ENCODE measurements around the gene LRBA. TPM values are rescaled to one million over a fixed set of nuclear protein-coding genes. Genes with fewer than 3 reads are reported as not detected.

The LRBA gene
- total and polyA plus RNA-seq, 5 donors from 2014 or later = 23.0 to 95.3 (median 25.4) TPM

DNA sequence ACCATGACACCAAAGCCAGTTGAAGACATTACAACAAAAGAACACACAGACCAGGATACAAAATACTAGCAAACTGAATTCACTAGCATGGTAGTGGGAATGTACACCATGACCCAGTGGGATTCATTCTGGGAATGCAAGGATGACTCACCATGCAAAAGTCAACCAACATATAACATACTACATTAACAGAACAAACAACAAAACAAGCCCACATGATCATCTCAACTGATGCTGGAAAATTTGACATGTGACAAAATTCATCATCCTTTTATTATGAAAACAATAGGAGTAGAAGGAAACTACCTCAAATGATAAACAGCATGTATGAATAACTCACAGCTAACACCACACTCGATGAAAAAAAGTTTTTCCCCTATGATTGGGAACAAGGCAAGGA is 746.6 kb downstream of the LRBA start:
- Histone ChIP-seq H3K4me1 (ENCODE audit: control insufficient read depth, insufficient read depth, low read length, poor library complexity, severe bottlenecking) (no peaks in the 10 kb centered on the region), H3K27ac (ENCODE audit: insufficient read depth, low read length, poor library complexity, severe bottlenecking) (no peak overlapping the region), H3K4me3 (ENCODE audit: low read depth, low read length) (no peak overlapping the region), H3K27me3 (ENCODE audit: control insufficient read depth, insufficient read depth, low read length) (no peaks in the 10 kb centered on the region), H3K9me3 (ENCODE audit: control insufficient read depth in 2 of 2, low read length in 2 of 2) (no peaks in the 10 kb centered on the region), H3K36me3 (ENCODE audit: control insufficient read depth, insufficient read depth, low read length) (peaks cover 33% of the 10 kb centered on the region)
- Mint-ChIP-seq H3K9me3 (no peaks in the 10 kb centered on the region), H3K27ac (no peak overlapping the region), H3K27me3 (no peaks in the 10 kb centered on the region), H3K4me1 (peaks cover 0 to 13% (median 9%) of the 10 kb centered on the region in 4 donors), H3K4me3 (no peak overlapping the region), H3K36me3 (peaks cover 77% of the 10 kb centered on the region)
- no peak for DNase-seq
- ATAC-seq (ENCODE audit: low read depth in 2 of 2) = no peak

DNA sequence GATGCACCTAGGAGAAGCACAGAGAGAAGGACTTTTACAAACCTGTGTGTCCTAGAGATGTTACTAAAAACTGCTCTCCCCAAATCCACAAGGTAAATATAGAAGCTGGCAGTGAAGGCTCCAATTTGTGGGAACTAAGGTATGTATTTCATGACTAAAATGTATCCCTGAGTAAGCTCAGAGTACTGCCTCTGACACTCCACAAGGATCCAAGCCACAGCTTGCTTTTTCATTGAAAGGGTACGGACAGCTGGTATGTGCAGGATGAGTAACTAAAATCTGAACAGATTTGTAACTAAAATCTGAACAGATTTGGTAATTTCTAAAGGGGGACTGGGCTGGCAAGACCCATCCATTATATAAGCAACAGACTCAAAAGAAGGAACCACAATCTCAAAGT is 749.3 kb downstream of the LRBA start:
- H3K4me1 Mint-ChIP-seq = peaks cover 0 to 13% (median 7%) of the 10 kb centered on the region in 4 donors
- H3K4me3 Mint-ChIP-seq = no peak overlapping the region
- H3K27ac ChIP-seq (ENCODE audit: insufficient read depth, low read length, poor library complexity, severe bottlenecking) = no peak overlapping the region
- no peak overlapping the region for H3K27ac Mint-ChIP-seq
- H3K27me3 ChIP-seq (ENCODE audit: control insufficient read depth, insufficient read depth, low read length) = no peaks in the 10 kb centered on the region
- no peaks in the 10 kb centered on the region for H3K9me3 Mint-ChIP-seq
- DNase-seq (no peak), ATAC-seq (ENCODE audit: low read depth in 2 of 2) (no peak)
- H3K27me3 Mint-ChIP-seq = no peaks in the 10 kb centered on the region
- H3K4me3 ChIP-seq (ENCODE audit: low read depth, low read length) = no peak overlapping the region
- peaks cover 33% of the 10 kb centered on the region for H3K36me3 ChIP-seq (ENCODE audit: control insufficient read depth, insufficient read depth, low read length)
- H3K36me3 Mint-ChIP-seq = peaks cover 60% of the 10 kb centered on the region
- no peaks in the 10 kb centered on the region for H3K4me1 ChIP-seq (ENCODE audit: control insufficient read depth, insufficient read depth, low read length, poor library complexity, severe bottlenecking)
- no peaks in the 10 kb centered on the region for H3K9me3 ChIP-seq (ENCODE audit: control insufficient read depth in 2 of 2, low read length in 2 of 2)

DNA sequence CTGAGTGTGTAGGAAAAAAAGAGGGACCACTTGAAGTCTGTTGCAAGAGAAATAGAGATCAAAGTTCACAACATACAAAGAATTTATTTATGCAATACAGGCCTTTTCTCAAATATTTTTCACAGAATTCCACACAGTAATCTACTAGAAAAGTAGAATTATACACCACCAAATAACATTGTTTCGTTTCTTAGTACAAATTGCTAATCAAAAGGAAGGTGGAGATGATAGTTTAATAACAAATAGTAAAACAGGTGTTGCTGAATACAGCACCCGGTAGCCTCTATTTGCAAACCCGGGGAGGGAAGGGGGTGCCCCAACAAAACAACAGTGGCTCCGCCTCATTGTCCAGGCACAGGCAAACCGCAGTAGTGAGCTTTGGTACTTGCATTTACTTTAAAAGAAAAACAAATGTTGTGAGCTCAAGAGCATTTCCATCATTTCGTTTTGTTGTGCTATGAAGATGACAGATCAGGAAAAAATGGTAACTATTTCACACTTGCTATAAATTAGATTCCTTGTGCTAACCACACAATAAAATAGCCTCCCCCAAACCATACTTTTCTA is 750.4 kb downstream of the LRBA start:
- H3K27me3 ChIP-seq (ENCODE audit: control insufficient read depth, insufficient read depth, low read length) = no peaks in the 10 kb centered on the region
- no peak for ATAC-seq (ENCODE audit: low read depth in 2 of 2)
- H3K27ac ChIP-seq (ENCODE audit: insufficient read depth, low read length, poor library complexity, severe bottlenecking) = no peak overlapping the region
- peaks cover 52% of the 10 kb centered on the region for H3K36me3 Mint-ChIP-seq
- DNase-seq = no peak
- peaks cover 0 to 11% (median 8%) of the 10 kb centered on the region in 4 donors for H3K4me1 Mint-ChIP-seq
- H3K27ac Mint-ChIP-seq = no peak overlapping the region
- no peaks in the 10 kb centered on the region for H3K9me3 Mint-ChIP-seq
- H3K9me3 ChIP-seq (ENCODE audit: control insufficient read depth in 2 of 2, low read length in 2 of 2) = no peaks in the 10 kb centered on the region
- H3K36me3 ChIP-seq (ENCODE audit: control insufficient read depth, insufficient read depth, low read length) = peaks cover 29% of the 10 kb centered on the region
- no peak overlapping the region for H3K4me3 Mint-ChIP-seq
- no peak overlapping the region for H3K4me3 ChIP-seq (ENCODE audit: low read depth, low read length)
- H3K27me3 Mint-ChIP-seq = no peaks in the 10 kb centered on the region
- H3K4me1 ChIP-seq (ENCODE audit: control insufficient read depth, insufficient read depth, low read length, poor library complexity, severe bottlenecking) = no peaks in the 10 kb centered on the region

DNA sequence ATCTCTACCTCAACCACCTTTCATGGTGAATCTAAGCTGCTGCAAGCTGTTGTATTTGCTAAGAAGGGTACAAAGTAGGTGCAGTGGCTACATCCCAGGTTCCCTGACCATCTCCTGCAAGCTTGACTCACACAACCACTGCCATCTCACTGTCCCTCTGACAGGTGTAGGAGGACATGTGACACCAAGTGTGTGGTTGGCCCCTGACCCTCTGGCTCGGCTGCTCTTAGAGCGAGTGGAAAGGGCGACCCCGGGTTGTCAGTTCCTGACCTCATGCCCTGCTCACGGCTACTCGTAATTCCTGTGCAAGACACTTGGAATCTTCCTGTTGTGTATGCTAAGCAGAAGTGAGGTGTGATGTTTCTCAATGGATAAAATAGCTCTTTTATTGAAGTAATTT is 752.5 kb downstream of the LRBA start:
- H3K27ac ChIP-seq (ENCODE audit: insufficient read depth, low read length, poor library complexity, severe bottlenecking) = no peak overlapping the region
- no peaks in the 10 kb centered on the region for H3K4me1 ChIP-seq (ENCODE audit: control insufficient read depth, insufficient read depth, low read length, poor library complexity, severe bottlenecking)
- peaks cover 0 to 11% (median 1%) of the 10 kb centered on the region in 4 donors for H3K4me1 Mint-ChIP-seq
- H3K27me3 Mint-ChIP-seq = no peaks in the 10 kb centered on the region
- ATAC-seq (ENCODE audit: low read depth in 2 of 2) (no peak), DNase-seq (no peak)
- H3K27ac Mint-ChIP-seq = peak overlapping the region in 2 of 3 donors; percentile 4 to 44
- H3K27me3 ChIP-seq (ENCODE audit: control insufficient read depth, insufficient read depth, low read length) = no peaks in the 10 kb centered on the region
- no peak overlapping the region for H3K4me3 ChIP-seq (ENCODE audit: low read depth, low read length)
- H3K36me3 Mint-ChIP-seq = peaks cover 41% of the 10 kb centered on the region
- no peaks in the 10 kb centered on the region for H3K9me3 ChIP-seq (ENCODE audit: control insufficient read depth in 2 of 2, low read length in 2 of 2)
- no peak overlapping the region for H3K4me3 Mint-ChIP-seq
- no peaks in the 10 kb centered on the region for H3K9me3 Mint-ChIP-seq
- H3K36me3 ChIP-seq (ENCODE audit: control insufficient read depth, insufficient read depth, low read length) = peaks cover 18% of the 10 kb centered on the region

DNA sequence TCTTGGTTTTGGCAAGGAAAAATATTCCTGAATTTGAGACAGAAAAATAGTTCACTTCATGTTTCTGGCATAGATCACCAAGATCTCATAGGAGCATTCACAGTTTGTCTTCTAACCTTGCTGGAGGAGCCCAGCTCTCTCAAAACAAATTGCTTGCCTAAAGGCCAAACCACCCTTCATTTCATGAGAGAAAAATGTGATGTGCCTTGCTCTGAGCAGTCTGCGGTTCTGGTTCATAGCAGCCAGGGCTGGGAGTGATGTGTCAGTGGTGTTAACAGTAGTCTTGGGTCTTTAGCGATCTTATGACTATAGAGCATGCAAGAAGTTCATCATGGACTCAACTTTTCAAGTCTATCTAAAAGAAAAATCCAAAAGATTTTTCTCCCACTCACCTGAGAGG is 753.5 kb downstream of the LRBA start:
- Mint-ChIP-seq H3K36me3 (peaks cover 32% of the 10 kb centered on the region), H3K9me3 (no peaks in the 10 kb centered on the region), H3K4me3 (no peak overlapping the region), H3K27ac (peak overlapping the region in 1 of 3 donors; percentile 62), H3K27me3 (no peaks in the 10 kb centered on the region), H3K4me1 (peaks cover 0 to 3% (median 0%) of the 10 kb centered on the region in 4 donors)
- Histone ChIP-seq H3K4me3 (ENCODE audit: low read depth, low read length) (no peak overlapping the region), H3K27ac (ENCODE audit: insufficient read depth, low read length, poor library complexity, severe bottlenecking) (no peak overlapping the region), H3K4me1 (ENCODE audit: control insufficient read depth, insufficient read depth, low read length, poor library complexity, severe bottlenecking) (no peaks in the 10 kb centered on the region), H3K9me3 (ENCODE audit: control insufficient read depth in 2 of 2, low read length in 2 of 2) (no peaks in the 10 kb centered on the region), H3K36me3 (ENCODE audit: control insufficient read depth, insufficient read depth, low read length) (peaks cover 18% of the 10 kb centered on the region), H3K27me3 (ENCODE audit: control insufficient read depth, insufficient read depth, low read length) (no peaks in the 10 kb centered on the region)
- ATAC-seq (ENCODE audit: low read depth in 2 of 2) (no peak), DNase-seq (no peak)

DNA sequence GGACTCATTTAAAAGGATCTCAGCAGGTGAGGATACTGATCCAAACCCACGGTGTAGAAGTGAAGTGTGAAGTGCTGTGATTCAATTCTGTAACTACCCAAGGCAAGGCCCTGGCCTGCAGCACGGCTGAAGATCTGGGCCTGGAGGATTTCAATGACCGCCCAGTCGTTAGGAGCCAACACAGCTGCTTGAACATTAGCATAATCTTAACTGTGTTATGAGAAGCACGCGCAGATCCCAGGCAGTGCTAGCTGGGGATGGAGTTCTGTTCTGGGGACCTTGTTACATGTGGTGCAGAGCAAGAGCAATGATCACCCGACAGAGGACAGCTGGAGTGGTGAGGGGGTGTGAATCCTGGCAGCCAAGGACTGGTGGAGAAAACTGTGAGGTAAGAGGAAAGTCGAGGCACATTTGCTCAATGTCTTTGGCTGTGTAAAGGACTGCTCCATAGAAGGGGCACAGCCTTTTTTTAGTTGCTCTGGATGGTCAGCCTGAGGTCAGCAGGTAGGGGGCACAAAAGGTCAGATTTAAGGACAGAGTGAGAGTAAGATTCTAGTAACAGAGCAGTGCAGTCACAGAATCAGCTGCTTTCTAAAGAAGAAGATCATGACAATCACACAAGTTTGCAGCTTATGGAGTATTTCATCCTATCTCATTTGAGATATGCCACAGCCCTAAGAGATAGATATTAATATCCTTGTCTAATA is 755.1 kb downstream of the LRBA start:
- H3K4me3 Mint-ChIP-seq = no peak overlapping the region

DNA sequence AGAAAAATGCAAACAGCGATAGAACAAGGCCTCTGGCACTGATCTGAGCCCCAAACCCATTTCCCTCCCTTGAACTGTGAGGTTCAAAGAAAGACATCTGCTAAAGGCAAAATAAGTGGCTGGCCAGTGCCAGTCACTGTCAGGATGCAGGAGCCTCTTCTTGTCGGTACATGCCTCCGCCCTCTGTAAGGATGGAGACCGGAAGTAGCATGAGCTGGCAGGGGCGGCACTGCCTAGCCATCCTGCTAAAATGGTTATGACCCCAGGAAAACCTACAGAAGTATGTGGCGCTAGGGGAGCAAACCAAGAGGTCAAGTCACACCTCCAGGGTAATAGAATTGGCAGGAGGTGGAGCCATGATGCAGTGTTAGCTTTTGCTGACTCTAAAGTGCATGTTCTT is 756.5 kb downstream of the LRBA start:
- Histone ChIP-seq H3K9me3 (ENCODE audit: control insufficient read depth in 2 of 2, low read length in 2 of 2) (no peaks in the 10 kb centered on the region), H3K4me1 (ENCODE audit: control insufficient read depth, insufficient read depth, low read length, poor library complexity, severe bottlenecking) (no peaks in the 10 kb centered on the region), H3K36me3 (ENCODE audit: control insufficient read depth, insufficient read depth, low read length) (no peaks in the 10 kb centered on the region), H3K27ac (ENCODE audit: insufficient read depth, low read length, poor library complexity, severe bottlenecking) (no peak overlapping the region), H3K4me3 (ENCODE audit: low read depth, low read length) (no peak overlapping the region), H3K27me3 (ENCODE audit: control insufficient read depth, insufficient read depth, low read length) (no peaks in the 10 kb centered on the region)
- Mint-ChIP-seq H3K36me3 (peaks cover 8% of the 10 kb centered on the region), H3K9me3 (no peaks in the 10 kb centered on the region), H3K4me3 (no peak overlapping the region), H3K27me3 (no peaks in the 10 kb centered on the region), H3K27ac (no peak overlapping the region), H3K4me1 (peaks cover 0 to 3% (median 0%) of the 10 kb centered on the region in 4 donors)
- DNase-seq (no peak), ATAC-seq (ENCODE audit: low read depth in 2 of 2) (no peak)

More for the DNA sequence above, 755.1 kb downstream of the LRBA start:
- H3K4me1 Mint-ChIP-seq = peaks cover 0 to 3% (median 0%) of the 10 kb centered on the region in 4 donors
- H3K27ac Mint-ChIP-seq = peak overlapping the region in 2 of 3 donors; percentile 31 to 45
- H3K4me1 ChIP-seq (ENCODE audit: control insufficient read depth, insufficient read depth, low read length, poor library complexity, severe bottlenecking) = no peaks in the 10 kb centered on the region
- H3K36me3 ChIP-seq (ENCODE audit: control insufficient read depth, insufficient read depth, low read length) = peaks cover 6% of the 10 kb centered on the region
- H3K9me3 ChIP-seq (ENCODE audit: control insufficient read depth in 2 of 2, low read length in 2 of 2) = no peaks in the 10 kb centered on the region
- H3K27me3 ChIP-seq (ENCODE audit: control insufficient read depth, insufficient read depth, low read length) = no peaks in the 10 kb centered on the region
- ATAC-seq (ENCODE audit: low read depth in 2 of 2) = no peak
- peaks cover 22% of the 10 kb centered on the region for H3K36me3 Mint-ChIP-seq
- H3K27me3 Mint-ChIP-seq = no peaks in the 10 kb centered on the region
- no peaks in the 10 kb centered on the region for H3K9me3 Mint-ChIP-seq
- no peak overlapping the region for H3K27ac ChIP-seq (ENCODE audit: insufficient read depth, low read length, poor library complexity, severe bottlenecking)
- DNase-seq = no peak
- no peak overlapping the region for H3K4me3 ChIP-seq (ENCODE audit: low read depth, low read length)

Data from CD4-positive, CD25-positive, alpha-beta regulatory T cell (primary cell).